ENCODE results near the gene PYY. TPM values are rescaled to one million over a fixed set of nuclear protein-coding genes. Genes with fewer than 3 reads are reported as not detected.
"Not testable (repeated sequence)": the region's sequence is repeated elsewhere in the genome, so short reads cannot be mapped to it uniquely, and the experiment has no call there.

PYY gene
- 0.65 TPM for polyA plus RNA-seq (2013, experiment 1 of 2)
- 1.5 TPM for polyA plus RNA-seq (2013, experiment 2 of 2)

DNA sequence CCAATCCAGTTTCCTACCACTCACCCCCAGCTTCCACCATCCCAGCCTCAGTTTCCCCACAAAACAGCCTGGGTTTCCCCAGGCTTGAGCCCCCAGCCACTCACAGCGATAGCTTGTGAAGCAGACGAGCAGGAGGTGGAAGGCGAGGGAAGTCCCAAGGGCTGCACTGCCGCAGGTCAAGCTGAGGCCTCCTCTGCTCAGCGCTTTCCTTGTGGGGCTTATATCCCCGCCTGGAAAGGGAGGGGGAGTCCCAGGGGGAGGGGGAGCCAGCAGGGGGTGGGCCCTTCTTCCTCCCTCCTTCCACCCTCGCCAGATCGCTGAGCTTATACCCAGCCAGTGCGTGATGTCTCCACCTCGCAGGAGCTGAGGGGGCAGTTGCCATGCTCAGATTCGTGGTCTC, at the start of gene PYY:
TSS of gene PYY (minus strand) at position 195 of the 400 bp plus-strand sequence. CDS start 457 bp downstream, outside the sequence.
- Histone ChIP-seq H3K27me3 (ENCODE audit: insufficient read depth, low read length) (peaks cover 49% of the 10 kb centered on the region), H3K9ac (ENCODE audit: low read depth, low read length) (peak within 1 kb of the TSS; percentile 70), H3K27ac (ENCODE audit: low read depth, low read length) (peak within 1 kb of the TSS; percentile 52; the same call in 1 of the 2 replicates), H3K9me3 (ENCODE audit: insufficient read depth, low read depth, low read length) (no peaks in the 10 kb centered on the region), H3K4me1 (ENCODE audit: insufficient read depth, low read length) (peaks cover 6% of the 10 kb centered on the region), H3K36me3 (ENCODE audit: insufficient read depth, low read length) (no peaks in the 10 kb centered on the region), H3K4me3 (ENCODE audit: low read length) (peak within 1 kb of the TSS; percentile 70)
- 51% methylated on average over 10 of the region's 11 CpGs for WGBS

DNA sequence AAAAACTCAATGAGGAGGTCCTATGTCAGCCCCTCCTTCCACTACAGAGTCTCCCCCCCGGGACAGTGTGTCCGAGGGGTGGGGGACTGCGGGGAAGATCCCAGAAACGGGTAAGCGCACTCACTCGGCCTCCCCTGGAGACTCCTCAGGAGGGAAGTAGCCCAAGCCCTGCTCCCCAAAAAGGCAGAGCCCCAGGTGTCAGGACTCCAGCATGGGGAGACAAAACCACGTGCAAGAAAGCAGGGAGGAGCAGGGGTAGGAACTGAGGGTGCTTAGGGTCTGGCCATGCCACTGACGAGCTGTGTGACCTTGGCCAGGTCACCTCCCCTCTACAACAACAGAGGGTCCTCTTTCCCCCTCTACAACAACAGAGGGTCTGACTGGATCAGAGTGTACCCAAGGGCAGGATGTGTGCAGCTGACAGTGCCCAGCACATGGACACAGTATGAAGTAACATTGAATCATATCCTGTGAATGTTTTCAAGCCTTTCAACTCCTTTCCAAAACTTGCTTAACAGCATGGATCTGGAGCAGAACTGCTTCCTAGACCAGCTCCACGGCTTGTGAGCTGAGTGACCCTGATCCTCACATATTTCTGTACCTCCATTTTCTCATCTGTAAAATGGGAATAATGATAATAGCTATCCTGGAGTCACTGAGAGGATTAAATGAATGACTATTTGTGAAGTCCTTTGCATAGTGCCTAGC, 48.6 kb upstream of the PYY start:
- Histone ChIP-seq H3K27ac (ENCODE audit: low read depth, low read length) (no peak overlapping the region), H3K9ac (ENCODE audit: low read depth, low read length) (no peak overlapping the region), H3K4me3 (ENCODE audit: low read length) (no peak overlapping the region), H3K36me3 (ENCODE audit: insufficient read depth, low read length) (no peaks in the 10 kb centered on the region), H3K27me3 (ENCODE audit: insufficient read depth, low read length) (peaks cover 32% of the 10 kb centered on the region), H3K4me1 (ENCODE audit: insufficient read depth, low read length) (peaks cover 3% of the 10 kb centered on the region; the same call in 1 of the 2 replicates), H3K9me3 (ENCODE audit: insufficient read depth, low read depth, low read length) (no peaks in the 10 kb centered on the region)
- 82% methylated on average over 9 of the region's 9 CpGs for WGBS

DNA sequence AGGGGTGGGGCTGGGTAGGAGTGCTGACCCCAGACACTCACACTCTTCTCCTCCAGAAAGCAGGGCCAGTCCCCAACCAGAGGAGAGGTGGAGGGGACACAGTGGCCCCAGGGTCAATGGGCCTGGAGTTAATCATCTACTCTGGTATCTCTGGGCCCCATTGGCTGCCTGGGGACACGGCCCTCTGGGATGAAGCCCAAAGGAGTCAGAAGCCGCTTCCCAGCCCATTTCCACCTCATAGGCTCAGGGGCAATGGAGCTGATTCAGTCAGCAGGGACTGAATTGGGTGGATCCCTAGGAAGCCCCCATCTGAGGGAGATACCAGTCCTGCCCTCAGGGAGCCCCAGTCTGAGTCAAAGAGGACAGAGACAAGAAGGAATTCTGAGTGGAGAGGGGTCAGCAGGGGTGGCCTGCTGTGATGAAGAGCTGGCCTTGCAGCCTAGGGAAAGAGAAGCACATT, 47.8 kb upstream of the PYY start:
- peaks cover 30% of the 10 kb centered on the region for H3K27me3 ChIP-seq (ENCODE audit: insufficient read depth, low read length)
- 92% methylated on average over 2 of the region's 2 CpGs for WGBS
- H3K4me3 ChIP-seq (ENCODE audit: low read length), result no peak overlapping the region
- peaks cover 3% of the 10 kb centered on the region; the same call in 1 of the 2 replicates for H3K4me1 ChIP-seq (ENCODE audit: insufficient read depth, low read length)
- no peak overlapping the region for H3K9ac ChIP-seq (ENCODE audit: low read depth, low read length)
- no peaks in the 10 kb centered on the region for H3K36me3 ChIP-seq (ENCODE audit: insufficient read depth, low read length)
- no peak overlapping the region for H3K27ac ChIP-seq (ENCODE audit: low read depth, low read length)
- no peaks in the 10 kb centered on the region for H3K9me3 ChIP-seq (ENCODE audit: insufficient read depth, low read depth, low read length)

DNA sequence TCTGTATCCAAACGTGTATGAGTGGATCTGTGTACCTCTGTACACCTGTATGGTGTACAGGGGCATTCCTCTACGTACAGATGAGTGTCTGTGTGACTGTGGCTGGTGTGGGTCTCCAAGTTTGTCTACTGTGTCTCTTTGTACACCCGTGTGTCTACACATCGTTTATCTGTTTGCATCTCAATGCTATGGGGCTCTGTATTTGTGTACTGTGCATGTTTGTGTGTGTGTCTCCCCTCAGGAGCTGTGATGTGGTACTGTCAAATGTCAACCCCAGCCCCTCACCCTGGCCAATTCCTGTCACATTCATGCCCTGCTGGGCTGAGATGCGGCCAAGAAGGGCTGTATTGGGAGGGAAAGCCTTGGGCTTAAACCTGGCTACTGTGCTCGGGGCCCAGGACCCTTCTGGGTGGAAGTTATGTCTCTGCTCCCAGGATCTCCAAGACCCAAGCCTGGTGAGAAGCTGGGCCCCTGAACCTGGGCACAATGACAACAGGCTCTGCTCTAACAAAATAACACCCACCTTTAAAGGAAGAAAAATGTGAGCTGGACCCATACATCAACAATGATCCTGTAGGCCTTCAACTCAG, 47.2 kb upstream of the PYY start:
- H3K4me1 ChIP-seq (ENCODE audit: insufficient read depth, low read length), result peaks cover 3% of the 10 kb centered on the region; the same call in 1 of the 2 replicates
- H3K9ac ChIP-seq (ENCODE audit: low read depth, low read length), result no peak overlapping the region
- no peaks in the 10 kb centered on the region for H3K9me3 ChIP-seq (ENCODE audit: insufficient read depth, low read depth, low read length)
- no peak overlapping the region for H3K27ac ChIP-seq (ENCODE audit: low read depth, low read length)
- H3K4me3 ChIP-seq (ENCODE audit: low read length), result no peak overlapping the region
- H3K36me3 ChIP-seq (ENCODE audit: insufficient read depth, low read length), result no peaks in the 10 kb centered on the region
- H3K27me3 ChIP-seq (ENCODE audit: insufficient read depth, low read length), result peaks cover 25% of the 10 kb centered on the region
- 87% methylated on average over 6 of the region's 6 CpGs for WGBS

DNA sequence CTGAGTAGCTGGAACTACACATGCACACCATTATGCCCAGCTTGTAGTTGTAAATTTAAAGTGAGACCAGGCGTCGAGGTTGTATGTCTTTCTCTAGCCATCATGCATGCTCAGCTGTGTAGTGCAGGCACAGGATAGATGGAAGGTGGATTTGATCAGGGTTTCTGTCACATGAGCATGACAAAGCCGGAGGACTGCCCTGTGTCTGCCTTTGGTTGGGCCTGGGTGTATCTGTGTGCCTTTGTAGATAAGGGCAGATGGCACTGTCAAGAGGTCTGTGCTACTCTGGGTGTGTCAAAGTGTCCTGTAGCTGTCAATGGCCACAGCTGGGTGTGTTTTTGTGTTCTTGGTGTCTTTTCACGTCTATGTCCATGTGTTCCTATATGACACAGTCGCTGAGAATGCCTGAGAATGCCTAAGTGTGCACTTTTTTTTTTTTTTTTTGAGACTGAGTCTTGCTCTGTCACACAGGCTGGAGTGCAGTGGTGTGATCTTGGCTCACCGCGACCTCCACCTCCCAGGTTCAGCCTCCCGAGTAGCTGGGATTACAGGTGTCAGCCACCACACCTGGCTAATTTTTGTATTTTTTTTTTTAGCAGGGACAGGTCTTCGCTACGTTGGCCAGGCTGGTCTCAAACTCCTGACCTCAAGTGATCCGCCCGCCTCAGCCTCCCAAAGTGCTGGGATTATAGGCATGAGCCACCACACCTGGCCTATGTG, 46.6 kb upstream of the PYY start:
- H3K36me3 ChIP-seq (ENCODE audit: insufficient read depth, low read length), result no peaks in the 10 kb centered on the region
- H3K4me3 ChIP-seq (ENCODE audit: low read length), result no peak overlapping the region
- no peak overlapping the region for H3K27ac ChIP-seq (ENCODE audit: low read depth, low read length)
- H3K9ac ChIP-seq (ENCODE audit: low read depth, low read length), result no peak overlapping the region
- WGBS, result 92% methylated on average over 12 of the region's 12 CpGs
- peaks cover 18% of the 10 kb centered on the region for H3K27me3 ChIP-seq (ENCODE audit: insufficient read depth, low read length)
- peaks cover 3% of the 10 kb centered on the region; the same call in 1 of the 2 replicates for H3K4me1 ChIP-seq (ENCODE audit: insufficient read depth, low read length)
- H3K9me3 ChIP-seq (ENCODE audit: insufficient read depth, low read depth, low read length), result no peaks in the 10 kb centered on the region

DNA sequence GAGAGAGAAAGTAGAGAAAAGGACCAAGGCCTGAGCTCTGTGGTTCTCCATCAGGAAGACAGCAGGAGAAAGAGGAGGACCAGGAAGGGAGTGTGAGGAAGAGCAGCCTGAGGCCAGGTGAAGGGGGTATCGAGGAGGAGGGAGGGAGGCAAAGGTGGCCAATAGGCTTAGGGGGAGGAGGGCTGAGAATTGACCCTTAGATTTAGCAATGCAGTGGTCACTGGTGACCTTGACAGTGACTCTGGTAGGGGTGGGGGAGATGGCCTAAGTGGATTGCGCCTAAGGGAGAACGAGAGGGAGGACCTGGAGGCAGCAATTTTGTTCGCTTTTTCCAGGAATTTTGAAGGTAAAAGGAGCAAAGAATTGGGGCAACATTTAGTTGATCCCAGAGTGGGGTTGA, 45.3 kb upstream of the PYY start:
- no peak overlapping the region for H3K27ac ChIP-seq (ENCODE audit: low read depth, low read length)
- WGBS, result 84% methylated on average over 4 of the region's 4 CpGs
- no peaks in the 10 kb centered on the region for H3K9me3 ChIP-seq (ENCODE audit: insufficient read depth, low read depth, low read length)
- peaks cover 11% of the 10 kb centered on the region; the same call in 1 of the 2 replicates for H3K27me3 ChIP-seq (ENCODE audit: insufficient read depth, low read length)
- H3K4me3 ChIP-seq (ENCODE audit: low read length), result no peak overlapping the region
- peaks cover 3% of the 10 kb centered on the region; the same call in 1 of the 2 replicates for H3K4me1 ChIP-seq (ENCODE audit: insufficient read depth, low read length)
- no peaks in the 10 kb centered on the region for H3K36me3 ChIP-seq (ENCODE audit: insufficient read depth, low read length)
- no peak overlapping the region for H3K9ac ChIP-seq (ENCODE audit: low read depth, low read length)

DNA sequence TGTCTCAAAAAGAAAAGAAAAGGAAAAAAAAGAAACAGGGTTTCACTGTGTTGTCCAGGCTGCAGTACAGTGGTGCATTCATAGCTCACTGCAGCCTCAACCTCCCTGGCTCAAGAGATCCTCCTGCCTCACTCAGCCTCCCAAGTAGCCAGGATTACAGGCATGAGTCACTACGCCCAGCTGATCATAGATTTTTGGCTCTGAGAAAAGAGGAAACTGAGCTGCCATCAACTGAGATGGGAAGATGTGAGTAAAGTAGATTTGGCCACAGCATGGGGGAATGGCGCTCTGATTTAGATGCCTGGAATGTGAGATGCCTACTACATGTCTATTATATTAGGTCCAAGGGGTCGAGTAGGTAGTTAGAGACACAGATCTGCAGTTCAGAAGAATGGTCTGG, 44.8 kb upstream of the PYY start:
- WGBS, result 94% methylated on average over 3 of the region's 3 CpGs
- Histone ChIP-seq H3K4me1 (ENCODE audit: insufficient read depth, low read length) (no peaks in the 10 kb centered on the region), H3K4me3 (ENCODE audit: low read length) (no peak overlapping the region), H3K27ac (ENCODE audit: low read depth, low read length) (no peak overlapping the region), H3K9ac (ENCODE audit: low read depth, low read length) (no peak overlapping the region), H3K9me3 (ENCODE audit: insufficient read depth, low read depth, low read length) (no peaks in the 10 kb centered on the region), H3K27me3 (ENCODE audit: insufficient read depth, low read length) (peaks cover 7% of the 10 kb centered on the region; the same call in 1 of the 2 replicates), H3K36me3 (ENCODE audit: insufficient read depth, low read length) (no peaks in the 10 kb centered on the region)

DNA sequence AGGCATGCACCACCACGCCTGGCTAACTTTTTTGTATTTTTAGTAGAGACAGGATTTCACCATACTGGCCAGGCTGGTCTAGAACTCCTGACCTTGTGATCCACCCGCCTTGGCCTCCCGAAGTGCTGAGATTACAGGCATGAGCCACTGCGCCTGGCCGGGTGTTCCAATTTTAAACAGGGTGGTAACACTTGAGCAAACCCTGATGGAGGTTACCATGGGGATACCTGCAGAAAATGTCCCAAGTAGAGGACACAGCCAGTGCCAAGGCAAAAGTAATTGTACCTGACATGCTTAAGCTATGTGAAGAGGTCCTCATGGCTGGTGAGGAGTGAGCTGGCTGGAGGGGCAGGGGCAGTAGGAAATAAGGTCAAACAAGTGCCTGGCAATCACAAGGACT, 43.4 kb upstream of the PYY start:
- H3K9ac ChIP-seq (ENCODE audit: low read depth, low read length); H3K27ac ChIP-seq (ENCODE audit: low read depth, low read length); H3K9me3 ChIP-seq (ENCODE audit: insufficient read depth, low read depth, low read length); H3K4me3 ChIP-seq (ENCODE audit: low read length); H3K4me1 ChIP-seq (ENCODE audit: insufficient read depth, low read length); H3K36me3 ChIP-seq (ENCODE audit: insufficient read depth, low read length); H3K27me3 ChIP-seq (ENCODE audit: insufficient read depth, low read length): not testable (repeated sequence)
- 92% methylated on average over 5 of the region's 5 CpGs for WGBS

DNA sequence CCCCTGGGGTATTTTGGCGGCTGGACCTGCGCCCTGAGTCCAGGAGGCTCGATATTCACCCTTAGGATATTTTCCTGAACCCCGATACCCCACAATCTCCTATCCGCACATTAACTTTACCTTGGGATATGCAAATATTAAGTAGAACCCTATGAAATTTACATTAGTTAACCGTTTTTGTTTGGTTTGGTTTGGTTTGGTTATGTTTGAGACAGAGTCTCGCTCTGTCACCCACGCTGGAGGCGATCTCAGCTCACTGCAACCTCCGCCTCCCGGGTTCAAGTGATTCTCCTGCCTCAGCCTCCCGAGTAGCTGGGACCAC, 41.4 kb upstream of the PYY start:
- peak overlapping the region; percentile 51; the same call in 1 of the 2 replicates for H3K4me3 ChIP-seq (ENCODE audit: low read length)
- WGBS, result 36% methylated on average over 11 of the region's 12 CpGs

DNA sequence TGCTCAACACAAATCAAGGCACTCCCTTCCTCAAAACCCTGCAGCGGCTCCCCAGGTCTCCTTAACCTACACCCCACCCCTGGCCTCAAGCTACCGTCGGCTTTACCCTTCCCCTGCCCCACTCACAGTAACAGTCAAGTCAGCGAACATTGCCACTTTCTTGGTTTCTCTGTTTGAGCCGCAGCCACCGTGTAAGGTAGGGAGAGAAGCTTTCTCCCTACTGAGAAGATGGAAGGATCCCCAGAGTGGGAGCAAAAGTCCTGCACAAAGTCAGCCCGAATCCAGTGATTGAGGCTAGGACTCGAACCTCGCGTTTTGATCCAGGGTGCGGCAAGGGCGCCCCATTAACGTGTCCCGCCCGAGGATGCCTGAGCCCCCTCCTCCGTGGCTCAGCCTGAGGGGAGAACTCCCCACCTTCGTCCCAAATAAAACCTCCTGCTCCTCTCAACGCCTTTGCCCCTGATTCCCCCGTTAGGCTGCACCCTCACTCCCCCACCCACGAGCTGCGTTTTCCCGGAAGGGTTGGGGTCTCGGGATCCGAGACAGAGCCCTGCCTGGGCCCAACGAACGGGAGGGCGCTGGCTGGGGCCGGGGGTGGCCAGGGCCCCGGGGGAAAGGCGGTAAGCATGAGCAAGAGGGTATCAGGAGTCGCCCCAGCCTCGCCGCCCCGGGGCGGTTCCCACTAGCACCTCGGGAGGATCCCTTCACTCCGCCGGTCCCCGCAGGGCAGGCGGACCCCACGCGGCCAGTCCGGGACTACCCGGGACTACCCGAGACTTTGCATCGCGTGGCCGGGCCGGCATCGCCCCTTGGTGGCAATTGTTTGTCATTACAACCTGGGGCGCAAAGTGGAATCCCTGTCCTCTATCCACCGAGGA, 40.8 kb upstream of the PYY start:
- Histone ChIP-seq H3K9me3 (ENCODE audit: insufficient read depth, low read depth, low read length) (no peaks in the 10 kb centered on the region), H3K4me3 (ENCODE audit: low read length) (peak overlapping the region; percentile 51), H3K27ac (ENCODE audit: low read depth, low read length) (no peak overlapping the region), H3K27me3 (ENCODE audit: insufficient read depth, low read length) (peaks cover 6% of the 10 kb centered on the region; the same call in 1 of the 2 replicates), H3K36me3 (ENCODE audit: insufficient read depth, low read length) (no peaks in the 10 kb centered on the region), H3K4me1 (ENCODE audit: insufficient read depth, low read length) (no peaks in the 10 kb centered on the region), H3K9ac (ENCODE audit: low read depth, low read length) (peak overlapping the region; percentile 57)
- 18% methylated on average over 52 of the region's 52 CpGs for WGBS

More for the DNA sequence above, 41.4 kb upstream of the PYY start:
- H3K27me3 ChIP-seq (ENCODE audit: insufficient read depth, low read length), result peaks cover 6% of the 10 kb centered on the region; the same call in 1 of the 2 replicates
- H3K9me3 ChIP-seq (ENCODE audit: insufficient read depth, low read depth, low read length), result no peaks in the 10 kb centered on the region
- no peaks in the 10 kb centered on the region for H3K4me1 ChIP-seq (ENCODE audit: insufficient read depth, low read length)
- H3K27ac ChIP-seq (ENCODE audit: low read depth, low read length), result no peak overlapping the region
- no peak overlapping the region for H3K9ac ChIP-seq (ENCODE audit: low read depth, low read length)
- H3K36me3 ChIP-seq (ENCODE audit: insufficient read depth, low read length), result no peaks in the 10 kb centered on the region
